Measurements from ENCODE around the gene MAP4K2.

DNA sequence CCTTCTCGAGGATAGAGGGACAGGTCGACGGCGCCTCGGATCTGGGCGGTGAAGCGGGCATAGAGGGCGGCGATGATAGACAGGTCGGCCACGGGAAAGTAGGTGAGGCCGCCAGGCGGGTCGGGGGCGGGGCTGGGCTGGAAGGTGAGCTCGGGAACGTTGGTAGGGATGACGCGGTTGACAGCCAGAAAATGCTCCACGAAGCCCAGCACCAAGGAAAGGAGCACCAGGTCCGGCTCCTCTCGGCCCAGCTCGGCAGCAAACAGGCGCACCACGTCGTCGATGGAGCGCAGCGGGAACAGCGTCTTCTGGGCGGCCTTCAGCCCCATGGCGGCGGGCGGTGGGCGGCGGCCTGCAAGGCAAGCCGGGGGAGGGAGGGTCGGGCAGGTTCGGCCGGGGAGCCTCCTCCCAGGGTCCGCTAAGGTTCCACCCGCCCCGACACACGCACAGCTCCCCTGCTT, 6.8 kb upstream of the MAP4K2 start:
- TF ChIP-seq, protein P1, sequence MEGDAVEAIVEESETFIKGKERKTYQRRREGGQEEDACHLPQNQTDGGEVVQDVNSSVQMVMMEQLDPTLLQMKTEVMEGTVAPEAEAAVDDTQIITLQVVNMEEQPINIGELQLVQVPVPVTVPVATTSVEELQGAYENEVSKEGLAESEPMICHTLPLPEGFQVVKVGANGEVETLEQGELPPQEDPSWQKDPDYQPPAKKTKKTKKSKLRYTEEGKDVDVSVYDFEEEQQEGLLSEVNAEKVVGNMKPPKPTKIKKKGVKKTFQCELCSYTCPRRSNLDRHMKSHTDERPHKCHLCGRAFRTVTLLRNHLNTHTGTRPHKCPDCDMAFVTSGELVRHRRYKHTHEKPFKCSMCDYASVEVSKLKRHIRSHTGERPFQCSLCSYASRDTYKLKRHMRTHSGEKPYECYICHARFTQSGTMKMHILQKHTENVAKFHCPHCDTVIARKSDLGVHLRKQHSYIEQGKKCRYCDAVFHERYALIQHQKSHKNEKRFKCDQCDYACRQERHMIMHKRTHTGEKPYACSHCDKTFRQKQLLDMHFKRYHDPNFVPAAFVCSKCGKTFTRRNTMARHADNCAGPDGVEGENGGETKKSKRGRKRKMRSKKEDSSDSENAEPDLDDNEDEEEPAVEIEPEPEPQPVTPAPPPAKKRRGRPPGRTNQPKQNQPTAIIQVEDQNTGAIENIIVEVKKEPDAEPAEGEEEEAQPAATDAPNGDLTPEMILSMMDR (IDR thresholded peaks at IDR 0.05), result no peak
- TF ChIP-seq POLR2A (IDR thresholded peaks at IDR 0.05), result no peak
